ENCODE data around the gene DKK3. TPM values are rescaled to one million over a fixed set of nuclear protein-coding genes. Genes with fewer than 3 reads are reported as not detected.
A peak's percentile ranks its signal among the peaks of the same experiment; 100 is the strongest.

DKK3 gene
- total RNA-seq, 1 experiment from 2014 or later = 46.5 TPM

- DNase-seq (ENCODE audit: low read depth) = no peak
Measured at GRCh38 chr11:12005476-12005875, 3.0 kb downstream of the DKK3 start.

- no peak for DNase-seq (ENCODE audit: low read depth)
Measured at GRCh38 chr11:12005061-12005460, 3.4 kb downstream of the DKK3 start.

- no peak for DNase-seq (ENCODE audit: low read depth)
Measured at GRCh38 chr11:12003815-12004214, 4.6 kb downstream of the DKK3 start.

GRCh38 chr11:12003336-12003735 lies 5.1 kb downstream of the DKK3 start:
- no peak for DNase-seq (ENCODE audit: low read depth)

GRCh38 chr11:12001186-12001585 lies 7.2 kb downstream of the DKK3 start:
- no peak for DNase-seq (ENCODE audit: low read depth)

- peak; percentile 91 for DNase-seq (ENCODE audit: low read depth)
Measured at GRCh38 chr11:11998091-11998781, 10.2 kb downstream of the DKK3 start.

- DNase-seq (ENCODE audit: low read depth) = no peak
Measured at GRCh38 chr11:11997049-11997322, 11.4 kb downstream of the DKK3 start.

GRCh38 chr11:11996321-11997048 lies 11.9 kb downstream of the DKK3 start:
- no peak for DNase-seq (ENCODE audit: low read depth)

- DNase-seq (ENCODE audit: low read depth) = no peak
Measured at GRCh38 chr11:11995601-11996000, 12.8 kb downstream of the DKK3 start.

- peak; percentile 93 for DNase-seq (ENCODE audit: low read depth)
Measured at GRCh38 chr11:11993839-11994238, 14.6 kb downstream of the DKK3 start.

GRCh38 chr11:11992257-11993212 lies 15.9 kb downstream of the DKK3 start:
- peak; percentile 81 for DNase-seq (ENCODE audit: low read depth)

- DNase-seq (ENCODE audit: low read depth) = no peak
Measured at GRCh38 chr11:11989774-11990744, 18.4 kb downstream of the DKK3 start.

GRCh38 chr11:11988681-11989261 lies 19.7 kb downstream of the DKK3 start:
- DNase-seq (ENCODE audit: low read depth) = peak; percentile 33

GRCh38 chr11:11988099-11988651 lies 20.3 kb downstream of the DKK3 start:
- DNase-seq (ENCODE audit: low read depth) = peak; percentile 86

GRCh38 chr11:11987503-11988022 lies 20.9 kb downstream of the DKK3 start:
- peak; percentile 75 for DNase-seq (ENCODE audit: low read depth)

GRCh38 chr11:11985954-11986949 lies 22.2 kb downstream of the DKK3 start:
- no peak for DNase-seq (ENCODE audit: low read depth)

GRCh38 chr11:11985016-11985715 lies 23.3 kb downstream of the DKK3 start:
- peak; percentile 39 for DNase-seq (ENCODE audit: low read depth)

GRCh38 chr11:11984563-11984962 lies 23.9 kb downstream of the DKK3 start:
- no peak for DNase-seq (ENCODE audit: low read depth)
